GM12864 (cell line): Measurements from ENCODE around the gene RPRD1B.

Experiments used
- DNase-seq: peaks from one replicate; pipeline ENCODE4 v3.0.0-alpha.2; 2011; ENCODE audit warnings: low read depth
- H3K4me3 ChIP-seq: 2 replicates; pipeline ENCODE4 v1.5.1; 2011; ENCODE audit warnings: mild to moderate bottlenecking, low read depth, low read length, control low read depth
- CTCF ChIP-seq: IDR thresholded peaks from 2 replicates; pipeline ENCODE4 v1.5.1; 2011; ENCODE audit warnings: low read depth, mild to moderate bottlenecking, moderate library complexity, low read length, control low read depth, inconsistent platforms; ENCODE audit errors: missing control alignments

The RPRD1B gene

GRCh38 chr20:37988306-37988954 is 45.1 kb upstream of the RPRD1B start:
- no peak overlapping the region for H3K4me3 ChIP-seq
- DNase-seq = no peak
- TF ChIP-seq CTCF = no peak

- DNase-seq = no peak
- no peak overlapping the region for H3K4me3 ChIP-seq
- TF ChIP-seq CTCF = no peak
Measured at GRCh38 chr20:37989601-37990295, 43.8 kb upstream of the RPRD1B start.

- H3K4me3 ChIP-seq = no peak overlapping the region
Measured at GRCh38 chr20:37990571-37991151, 42.9 kb upstream of the RPRD1B start.

GRCh38 chr20:37991157-37991866 is 42.2 kb upstream of the RPRD1B start:
- no peak overlapping the region for H3K4me3 ChIP-seq
- no peak for DNase-seq
- TF ChIP-seq CTCF = no peak

More at GRCh38 chr20:37990571-37991151, 42.9 kb upstream of the RPRD1B start:
- peak; percentile 84 for DNase-seq
- TF ChIP-seq CTCF = no peak

GRCh38 chr20:37991908-37992307 is 41.6 kb upstream of the RPRD1B start:
- TF ChIP-seq CTCF = no peak
- no peak for DNase-seq
- H3K4me3 ChIP-seq = no peak overlapping the region

GRCh38 chr20:37992802-37993409 is 40.6 kb upstream of the RPRD1B start:
- no peak overlapping the region for H3K4me3 ChIP-seq
- no peak for DNase-seq
- TF ChIP-seq CTCF = peak; percentile 48
